Lung (tissue), 12 donors: Measurements from ENCODE around the gene TAX1BP1. TPM values are rescaled to one million over a fixed set of nuclear protein-coding genes. Genes with fewer than 3 reads are reported as not detected.
A peak's percentile ranks its signal among the peaks of the same experiment; 100 is the strongest.

Source experiments
- ATAC-seq: fragments of 200-7000 bp; cut with Tn5 transposase; one replicate; pipeline ENCODE4 v1.9.1; 2020; ENCODE audit warnings: moderate number of reproducible peaks; ENCODE audit not compliant: insufficient read depth, low FRiP score
- DNase-seq, 3 donors: peaks; one replicate each; pipeline ENCODE4 v3.0.0-alpha.2; 2013 to 2017
- H3K27ac ChIP-seq, 2 donors: one replicate each; pipeline ENCODE4 v1.5.1; 2013; ENCODE audit warnings: mild to moderate bottlenecking in 2 of 2, moderate library complexity in 2 of 2, control low read depth in 1 of 2, inconsistent platforms in 1 of 2, low read depth in 1 of 2, low read length in 1 of 2
- H3K27me3 ChIP-seq, 3 donors: one replicate each; pipeline ENCODE4 v1.5.1; 2013; ENCODE audit warnings: low read length in 2 of 3; ENCODE audit not compliant: control insufficient read depth in 3 of 3, insufficient read depth in 3 of 3
- H3K36me3 ChIP-seq, 4 donors: one replicate each; pipeline ENCODE4 v1.5.1; 2013; ENCODE audit warnings: low read length in 4 of 4, mild to moderate bottlenecking in 1 of 4, moderate library complexity in 1 of 4; ENCODE audit not compliant: control insufficient read depth in 4 of 4, insufficient read depth in 4 of 4
- H3K4me1 ChIP-seq, 5 donors: one replicate each; pipeline ENCODE4 v1.5.1; 2013; ENCODE audit warnings: low read length in 5 of 5, mild to moderate bottlenecking in 2 of 5, moderate library complexity in 1 of 5; ENCODE audit not compliant: control insufficient read depth in 5 of 5, insufficient read depth in 5 of 5
- H3K4me3 ChIP-seq: one replicate; pipeline ENCODE4 v1.5.1; 2013; ENCODE audit warnings: mild to moderate bottlenecking, control low read depth, moderate library complexity
- H3K9ac ChIP-seq, 2 donors: one replicate each; pipeline ENCODE4 v1.5.1; 2013; ENCODE audit warnings: low read length in 2 of 2, control low read depth in 1 of 2; ENCODE audit not compliant: insufficient read depth in 1 of 2
- H3K9me3 ChIP-seq, 4 donors: one replicate each; pipeline ENCODE4 v1.5.1; 2013; ENCODE audit warnings: low read length in 3 of 4, mild to moderate bottlenecking in 1 of 4, moderate library complexity in 1 of 4; ENCODE audit not compliant: control insufficient read depth in 4 of 4, insufficient read depth in 3 of 4
- WGBS, 2 donors: extraction: QIAGEN DNeasy Blood & Tissue Kit; methylation state at CpG; one replicate each; pipeline ENCODE4 v1.1.7; 2013; 5-methylcytosine and 5-hydroxymethylcytosine counted together
- polyA plus RNA-seq, 2 donors: library from polyadenylated mRNA; stranded (reverse); fragments of 200-250 nt; gene quantifications; one replicate each; pipeline ENCODE4 v1.2.1, GENCODE V29; 2013
- total RNA-seq, 2 donors: library from RNA; depleted of rRNA in 1 of 2; stranded (reverse); fragments of >200 nt in 1 of 2; gene quantifications; one replicate each; pipeline ENCODE4 v1.2.1, GENCODE V29; 2014 to 2021
- TF ChIP-seq, protein P1 (sequence below): IDR thresholded peaks from 2 replicates; pipeline ENCODE4 v1.5.1; 2012; ENCODE audit warnings: mild to moderate bottlenecking; ENCODE audit errors: control extremely low read depth, extremely low read depth
- donor health status: control.
- donor health status: control.
- donor health status: Bipolar disorder and iron deficiency.
- donor health status: healthy.
- donor health status: DM: yes; HTN: yes; CAD: no.

The TAX1BP1 gene
- total and polyA plus RNA-seq, 4 donors = 61.4 to 137 (median 83.0) TPM

DNA sequence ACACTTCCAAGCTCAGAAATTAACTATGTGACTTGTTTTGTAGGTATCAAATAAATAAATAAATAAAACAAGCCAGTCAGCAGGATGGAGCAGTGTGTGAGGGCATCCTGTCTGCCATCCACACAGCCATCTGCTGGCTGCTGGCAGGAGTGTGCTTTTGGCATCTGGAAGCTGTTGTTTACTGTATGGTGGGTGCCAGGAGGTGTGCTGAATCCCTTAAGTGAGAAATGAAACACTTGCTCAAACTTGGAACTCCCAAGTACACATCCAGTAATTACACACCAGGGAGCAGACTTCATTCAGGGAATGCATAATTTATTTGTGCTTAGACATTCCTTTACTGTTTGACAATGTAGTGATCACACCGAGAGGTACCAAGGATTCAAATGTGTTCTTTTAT is 16.9 kb upstream of the TAX1BP1 start:
- H3K27ac ChIP-seq = no peak overlapping the region
- ATAC-seq (no peak), DNase-seq (no peak)
- no peaks in the 10 kb centered on the region for H3K36me3 ChIP-seq
- H3K4me1 ChIP-seq = peaks cover 0 to 11% (median 0%) of the 10 kb centered on the region in 5 donors
- WGBS, 2 donors = 66 to 75% methylated on average over 1 of the region's 1 CpG
- H3K9me3 ChIP-seq = no peaks in the 10 kb centered on the region
- no peaks in the 10 kb centered on the region for H3K27me3 ChIP-seq
- TF ChIP-seq, protein P1, sequence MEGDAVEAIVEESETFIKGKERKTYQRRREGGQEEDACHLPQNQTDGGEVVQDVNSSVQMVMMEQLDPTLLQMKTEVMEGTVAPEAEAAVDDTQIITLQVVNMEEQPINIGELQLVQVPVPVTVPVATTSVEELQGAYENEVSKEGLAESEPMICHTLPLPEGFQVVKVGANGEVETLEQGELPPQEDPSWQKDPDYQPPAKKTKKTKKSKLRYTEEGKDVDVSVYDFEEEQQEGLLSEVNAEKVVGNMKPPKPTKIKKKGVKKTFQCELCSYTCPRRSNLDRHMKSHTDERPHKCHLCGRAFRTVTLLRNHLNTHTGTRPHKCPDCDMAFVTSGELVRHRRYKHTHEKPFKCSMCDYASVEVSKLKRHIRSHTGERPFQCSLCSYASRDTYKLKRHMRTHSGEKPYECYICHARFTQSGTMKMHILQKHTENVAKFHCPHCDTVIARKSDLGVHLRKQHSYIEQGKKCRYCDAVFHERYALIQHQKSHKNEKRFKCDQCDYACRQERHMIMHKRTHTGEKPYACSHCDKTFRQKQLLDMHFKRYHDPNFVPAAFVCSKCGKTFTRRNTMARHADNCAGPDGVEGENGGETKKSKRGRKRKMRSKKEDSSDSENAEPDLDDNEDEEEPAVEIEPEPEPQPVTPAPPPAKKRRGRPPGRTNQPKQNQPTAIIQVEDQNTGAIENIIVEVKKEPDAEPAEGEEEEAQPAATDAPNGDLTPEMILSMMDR = no peak
- no peak overlapping the region for H3K9ac ChIP-seq
- H3K4me3 ChIP-seq = no peak overlapping the region

- Histone ChIP-seq H3K4me3 (no peak overlapping the region), H3K9me3 (no peaks in the 10 kb centered on the region), H3K27ac (no peak overlapping the region), H3K4me1 (peaks cover 0 to 2% (median 0%) of the 10 kb centered on the region in 5 donors), H3K27me3 (no peaks in the 10 kb centered on the region), H3K36me3 (no peaks in the 10 kb centered on the region), H3K9ac (no peak overlapping the region)
- DNase-seq = no peak
- TF ChIP-seq, protein P1 = no peak
- ATAC-seq = no peak
- 88 to 91% methylated on average over 6 of the region's 6 CpGs for WGBS, 2 donors
Observed at GRCh38 chr7:27727058-27727457, 12.9 kb upstream of the TAX1BP1 start.

GRCh38 chr7:27730112-27730511 is 9.8 kb upstream of the TAX1BP1 start:
- H3K27me3 ChIP-seq = no peaks in the 10 kb centered on the region
- no peak overlapping the region for H3K4me3 ChIP-seq
- ATAC-seq (no peak), DNase-seq (peak in 1 of 3 donors; percentile 23)
- H3K4me1 ChIP-seq = peaks cover 0 to 2% (median 0%) of the 10 kb centered on the region in 5 donors
- WGBS, 2 donors = 62 to 73% methylated on average over 6 of the region's 6 CpGs
- no peaks in the 10 kb centered on the region for H3K36me3 ChIP-seq
- H3K9ac ChIP-seq = no peak overlapping the region
- TF ChIP-seq, protein P1 = no peak
- H3K27ac ChIP-seq = no peak overlapping the region
- H3K9me3 ChIP-seq = no peaks in the 10 kb centered on the region

DNA sequence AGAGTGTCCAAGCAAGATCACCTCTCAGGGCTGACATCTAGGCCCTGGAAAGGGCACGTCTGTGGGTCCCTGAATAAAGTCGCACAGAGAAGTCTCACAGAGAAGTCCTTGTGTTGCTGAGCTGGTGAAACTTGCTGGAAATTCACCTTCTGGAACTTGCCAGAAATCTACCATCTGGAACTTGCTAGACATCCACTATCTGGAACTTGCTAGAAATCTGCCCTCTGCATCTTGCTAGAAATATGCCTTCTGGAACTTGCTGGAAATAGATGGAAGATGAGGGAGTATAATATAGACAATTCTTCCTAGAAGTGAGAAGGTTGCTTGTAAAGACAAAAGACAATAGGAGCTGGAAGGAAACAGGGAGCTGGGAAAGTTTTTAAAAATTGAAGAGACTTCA is 5.4 kb upstream of the TAX1BP1 start:
- no peaks in the 10 kb centered on the region for H3K9me3 ChIP-seq
- ATAC-seq (no peak), DNase-seq (no peak)
- no peak overlapping the region for H3K9ac ChIP-seq
- no peak overlapping the region for H3K27ac ChIP-seq
- peaks cover 0 to 22% (median 2%) of the 10 kb centered on the region in 5 donors for H3K4me1 ChIP-seq
- H3K4me3 ChIP-seq = no peak overlapping the region
- H3K36me3 ChIP-seq = peaks cover 0 to 2% (median 0%) of the 10 kb centered on the region in 4 donors
- 74 to 87% methylated on average over 2 of the region's 2 CpGs for WGBS, 2 donors
- H3K27me3 ChIP-seq = no peaks in the 10 kb centered on the region
- TF ChIP-seq, protein P1 = no peak
